SKM-1 treated with dmso at 0.1 percent for 144 hours (cell line): Measurements from ENCODE around the gene PIP4K2C.
"Not testable (repeated sequence)": the region's sequence is repeated elsewhere in the genome, so short reads cannot be mapped to it uniquely, and the experiment has no call there.

ENCODE experiments used
- DNase-seq: peaks from one replicate; lab custom pipeline; 2025; ENCODE audit not compliant: unreplicated experiment; lab: John Stamatoyannopoulos, UW

Gene PIP4K2C

GRCh38 chr12:57609101-57609780 is 18.2 kb downstream of the PIP4K2C start:
- DNase-seq, result no peak

- DNase-seq, result no peak
These were observed 19.0 kb downstream of the PIP4K2C start for GRCh38 chr12:57609781-57610553.

- no peak for DNase-seq
These were observed 19.6 kb downstream of the PIP4K2C start for GRCh38 chr12:57610554-57611107.

- no peak for DNase-seq
These were observed 20.3 kb downstream of the PIP4K2C start, which contains the start of gene ARHGEF25 for GRCh38 chr12:57611108-57611826. Gene ARHGEF25, plus strand, starts transcription at chr12:57611435. Its CDS starts 460 bp downstream, at chr12:57611895.

GRCh38 chr12:57611827-57612710 is 21.1 kb downstream of the PIP4K2C start:
- DNase-seq, result no peak

GRCh38 chr12:57612711-57613426 is 21.9 kb downstream of the PIP4K2C start:
- DNase-seq, result no peak

GRCh38 chr12:57613427-57614109 is 22.6 kb downstream of the PIP4K2C start:
- no peak for DNase-seq

- DNase-seq, result no peak
These were observed 23.4 kb downstream of the PIP4K2C start for GRCh38 chr12:57614178-57614947.

- no peak for DNase-seq
These were observed 24.0 kb downstream of the PIP4K2C start for GRCh38 chr12:57614948-57615500.

GRCh38 chr12:57615637-57616036 is 24.6 kb downstream of the PIP4K2C start:
- DNase-seq, result no peak

GRCh38 chr12:57616383-57617101 is 25.6 kb downstream of the PIP4K2C start:
- no peak for DNase-seq

- DNase-seq, result no peak
These were observed 26.9 kb downstream of the PIP4K2C start for GRCh38 chr12:57617942-57618341.

- not testable (repeated sequence) for DNase-seq
These were observed 27.4 kb downstream of the PIP4K2C start for GRCh38 chr12:57618431-57618830.

GRCh38 chr12:57618966-57619433 is 28.0 kb downstream of the PIP4K2C start:
- DNase-seq, result no peak

GRCh38 chr12:57619434-57620244 is 28.6 kb downstream of the PIP4K2C start:
- no peak for DNase-seq

GRCh38 chr12:57620245-57620935 is 29.4 kb downstream of the PIP4K2C start:
- DNase-seq, result no peak
